SKM-1 (cell line): ENCODE data around the gene ABLIM2.

Experiments used
- DNase-seq: peaks from one replicate; lab custom pipeline; 2025; ENCODE audit not compliant: unreplicated experiment; lab: John Stamatoyannopoulos, UW

The ABLIM2 gene

DNA sequence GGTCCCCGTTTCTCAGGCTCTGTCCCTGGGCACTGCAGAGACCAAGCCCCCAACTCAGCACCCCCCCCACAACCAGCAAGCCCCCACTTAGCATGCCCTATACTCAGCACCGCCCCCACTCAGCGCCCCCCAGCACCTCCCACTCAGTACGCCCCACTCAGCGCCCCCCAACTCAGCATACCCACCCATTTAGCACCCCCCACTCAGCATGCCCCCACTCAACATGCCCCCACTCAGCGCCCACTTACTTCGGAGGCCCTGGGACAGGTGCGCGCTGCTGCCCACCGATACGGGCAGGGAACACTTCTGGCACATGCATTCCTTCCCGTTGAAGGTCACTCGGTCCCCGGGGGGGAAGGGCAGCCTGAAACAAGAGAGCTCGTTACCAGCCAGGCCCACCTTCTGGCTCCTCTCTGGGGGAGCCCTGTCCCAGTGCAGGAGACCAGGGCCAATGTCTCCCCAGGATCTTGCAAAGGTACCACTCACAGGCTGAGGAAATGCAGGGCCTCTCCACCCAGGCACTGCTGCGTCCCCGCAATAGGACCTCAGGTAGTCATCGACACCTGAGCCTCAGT, 70.6 kb downstream of the ABLIM2 start:
- DNase-seq, result no peak

- no peak for DNase-seq
These were observed 71.7 kb downstream of the ABLIM2 start for GRCh38 chr4:8086783-8087445.

- DNase-seq, result no peak
These were observed 73.0 kb downstream of the ABLIM2 start for GRCh38 chr4:8085491-8086117.

DNA sequence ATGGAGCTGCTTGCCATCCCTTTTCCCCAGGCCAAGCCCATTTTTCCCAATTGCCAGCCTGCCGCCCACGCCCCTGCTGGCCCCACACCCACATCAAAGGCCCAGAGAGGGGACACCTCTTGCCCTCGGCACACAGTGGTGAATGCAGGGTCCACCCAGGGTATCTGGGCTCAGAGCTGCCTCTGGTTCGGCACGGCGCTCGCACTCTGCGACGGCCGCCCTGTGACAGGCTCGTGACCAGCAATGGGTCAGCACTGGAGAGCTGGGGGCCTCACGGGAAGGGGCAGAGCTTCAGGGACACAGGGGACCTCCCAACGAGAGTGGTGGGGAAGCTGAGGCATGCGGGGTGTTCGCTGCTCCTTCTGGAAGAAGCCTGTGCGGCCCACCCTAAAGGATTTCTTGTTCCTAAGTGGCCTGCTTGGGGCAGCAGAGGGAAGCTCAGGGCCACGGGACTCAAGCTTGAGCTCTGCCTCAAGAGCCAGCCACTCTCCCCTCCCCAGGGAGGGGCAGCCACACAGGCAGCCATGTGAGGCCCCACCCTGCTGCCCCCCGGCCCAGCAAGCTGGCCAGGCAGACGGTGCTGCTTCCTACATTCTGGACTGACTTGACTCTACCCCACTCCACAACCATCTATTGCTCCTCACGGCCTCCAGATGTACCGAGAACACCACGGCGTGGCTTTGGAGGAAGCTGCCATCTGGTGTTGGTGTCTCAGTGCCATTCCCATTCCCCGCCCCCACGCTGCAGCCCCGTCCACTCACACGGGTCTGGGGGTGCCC, 73.7 kb downstream of the ABLIM2 start:
- DNase-seq, result no peak

GRCh38 chr4:8084031-8084660, 74.5 kb downstream of the ABLIM2 start:
- no peak for DNase-seq

DNA sequence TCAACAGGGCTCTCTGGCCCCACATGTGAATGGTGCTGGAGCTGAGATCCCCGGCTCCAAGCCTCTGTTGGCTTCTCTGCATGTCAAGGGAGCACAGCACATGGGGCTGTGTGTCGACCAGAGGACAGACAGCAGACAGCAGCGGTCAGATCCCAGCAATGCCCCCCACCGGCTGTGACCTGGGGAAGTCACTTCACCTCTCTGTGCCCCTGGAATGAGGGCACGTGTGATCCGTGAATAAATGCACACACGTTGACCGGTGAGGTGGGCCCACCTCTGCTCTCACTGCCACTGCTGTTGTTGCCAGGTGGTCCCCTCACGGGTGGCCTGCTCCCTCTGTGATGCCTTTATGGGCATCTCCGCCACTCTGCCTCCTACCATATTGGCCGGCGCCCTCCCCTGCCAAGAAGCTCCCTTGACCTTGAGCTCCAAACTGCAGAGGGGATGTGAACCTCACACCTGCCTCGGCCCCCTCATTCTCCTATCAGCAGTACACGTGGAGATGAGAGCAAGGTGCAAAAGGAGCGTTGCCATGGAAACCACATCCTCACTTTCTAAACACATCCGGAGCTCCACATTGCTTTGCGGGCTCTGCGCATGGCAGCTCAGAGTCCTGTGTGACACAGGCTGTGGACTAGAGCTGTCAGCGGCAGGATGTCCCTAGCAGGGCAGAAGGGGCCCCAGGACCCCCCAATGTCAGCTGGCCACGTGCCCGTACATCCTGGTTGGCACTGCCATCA, 75.4 kb downstream of the ABLIM2 start:
- DNase-seq, result no peak

- DNase-seq, result no peak
These were observed 76.0 kb downstream of the ABLIM2 start for GRCh38 chr4:8082517-8083055.

- no peak for DNase-seq
These were observed 76.7 kb downstream of the ABLIM2 start for GRCh38 chr4:8081621-8082516.

GRCh38 chr4:8081171-8081570, 77.4 kb downstream of the ABLIM2 start:
- no peak for DNase-seq

GRCh38 chr4:8080754-8081065, 77.9 kb downstream of the ABLIM2 start:
- DNase-seq, result no peak

DNA sequence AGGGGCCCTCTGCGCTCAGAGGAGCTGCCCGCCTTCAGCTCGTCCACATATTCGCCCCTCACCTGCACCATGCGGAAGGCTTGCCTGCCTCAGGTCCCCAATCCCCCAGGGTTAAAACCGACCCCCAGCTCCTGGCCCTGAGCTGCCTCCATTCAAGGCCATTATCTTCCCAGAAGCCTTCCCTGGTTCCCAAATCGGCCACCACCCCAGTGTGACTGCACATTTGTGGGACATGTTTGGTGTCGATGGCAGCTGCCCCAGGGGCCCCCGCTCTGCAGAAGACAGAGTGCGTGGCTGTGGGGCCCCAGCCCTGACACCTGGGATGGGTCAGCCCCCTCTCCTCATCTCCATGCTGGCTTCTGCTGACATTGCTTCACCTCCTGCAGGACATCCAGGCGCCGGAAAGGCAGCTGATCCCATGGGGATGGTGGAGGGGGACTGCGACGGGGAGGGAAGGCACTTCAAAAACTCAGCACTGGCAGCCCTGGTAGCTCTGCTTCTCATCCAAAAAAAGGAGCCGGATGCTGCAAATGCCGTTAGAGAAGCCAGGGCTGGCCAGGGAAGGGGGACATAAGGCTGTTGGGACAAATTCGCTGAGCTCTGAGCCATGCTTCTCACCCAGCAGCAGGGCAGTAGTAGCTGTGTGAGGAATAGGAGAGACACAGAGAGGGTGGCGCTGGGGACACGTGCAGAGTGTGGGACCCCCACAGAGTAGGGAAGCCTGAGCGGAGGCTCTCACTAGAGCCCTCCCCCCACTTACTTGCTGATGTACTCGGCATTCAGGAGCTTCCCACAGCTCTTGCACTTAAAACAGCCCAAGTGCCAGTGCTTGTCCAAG, 78.5 kb downstream of the ABLIM2 start:
- DNase-seq, result no peak

DNA sequence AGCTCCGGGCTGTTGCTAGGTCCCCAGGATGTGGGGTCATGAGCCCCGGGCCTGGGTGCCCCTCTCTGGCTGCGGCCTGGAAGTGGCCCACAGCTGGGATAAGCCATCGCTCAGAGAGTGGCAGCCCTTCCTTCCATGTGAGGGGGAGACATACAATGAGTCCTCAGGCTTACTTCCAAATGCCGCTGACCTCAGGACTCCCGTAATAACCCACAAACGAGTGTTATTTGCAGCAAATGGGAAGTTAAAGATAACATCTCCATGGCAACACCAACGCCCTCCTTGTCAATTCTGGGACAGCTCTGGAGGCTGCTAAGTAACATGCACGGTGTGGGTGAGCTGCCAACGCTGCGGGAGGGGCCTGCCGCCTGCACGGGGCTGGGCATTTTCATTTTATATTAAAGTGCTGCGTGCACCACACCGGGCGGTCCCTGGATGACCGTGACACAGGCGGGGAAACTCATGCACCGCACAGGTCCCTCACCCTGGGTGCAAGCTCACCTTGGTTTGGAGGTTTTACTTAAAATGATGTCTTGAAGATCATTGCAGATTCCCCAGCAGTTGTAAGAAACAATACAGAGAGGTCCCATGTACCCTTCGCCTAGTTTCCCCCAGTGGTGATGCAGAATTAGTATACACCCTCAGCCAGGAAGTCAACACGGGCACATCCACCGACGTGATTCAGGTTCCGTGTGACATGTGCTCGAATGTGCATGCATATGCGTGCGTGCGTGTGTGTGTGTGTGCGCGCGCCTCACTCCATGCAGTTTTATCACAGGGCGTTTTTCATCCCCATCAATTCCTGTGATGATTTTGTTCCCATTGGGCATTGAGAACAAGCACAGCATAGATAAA, 79.4 kb downstream of the ABLIM2 start:
- peak; percentile 22 for DNase-seq

GRCh38 chr4:8078610-8079015, 80.0 kb downstream of the ABLIM2 start:
- no peak for DNase-seq

GRCh38 chr4:8078109-8078494, 80.5 kb downstream of the ABLIM2 start:
- DNase-seq, result no peak

DNA sequence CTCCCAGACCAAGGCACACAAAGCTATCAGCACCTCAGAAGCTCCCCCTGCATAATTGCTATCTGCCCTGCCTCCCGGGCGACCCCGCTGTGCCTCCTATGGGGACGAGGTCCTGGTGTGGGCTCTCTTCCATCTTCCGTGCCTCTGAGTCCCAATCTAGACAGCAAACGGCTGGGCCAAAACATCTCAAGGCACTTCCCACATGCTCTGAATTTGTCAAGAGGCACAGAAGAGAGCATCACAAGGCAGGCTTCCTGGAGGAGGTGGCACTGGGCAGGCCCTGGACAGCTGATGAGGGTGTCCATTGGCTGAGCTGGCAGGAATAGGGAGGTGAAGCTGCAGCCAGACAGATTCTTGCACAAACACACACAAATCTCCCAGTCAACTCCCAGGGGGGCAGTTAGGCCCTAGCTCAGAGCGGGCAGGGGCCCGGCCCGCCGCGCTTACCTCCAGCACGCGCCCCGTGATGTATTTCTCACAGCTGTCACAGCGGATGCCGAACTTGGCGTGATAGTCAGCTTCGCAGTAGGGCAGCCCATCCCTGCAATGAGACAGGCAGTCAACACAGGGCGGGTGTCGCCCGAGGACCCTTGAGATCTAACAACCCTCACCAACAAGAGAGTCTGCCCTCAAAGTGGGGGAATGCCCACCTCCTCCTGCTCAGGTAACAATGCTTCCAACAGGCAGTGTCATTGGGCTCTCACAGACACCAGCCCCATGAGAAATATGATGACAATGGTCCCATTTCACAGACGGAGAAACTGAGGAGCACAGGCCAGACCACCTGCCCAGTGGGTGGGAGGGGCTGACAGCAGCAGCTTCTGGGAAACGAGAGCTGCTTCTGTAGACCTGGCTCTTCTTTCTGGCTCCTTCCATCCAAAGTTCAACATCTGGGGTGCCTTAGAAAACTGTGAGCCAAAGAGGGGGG, 81.2 kb downstream of the ABLIM2 start:
- no peak for DNase-seq

GRCh38 chr4:8076023-8076422, 82.6 kb downstream of the ABLIM2 start:
- DNase-seq, result no peak
